HCT116 (cell line): ENCODE data around the gene CPNE5. TPM values are rescaled to one million over a fixed set of nuclear protein-coding genes. Genes with fewer than 3 reads are reported as not detected.

Experiments used
- ATAC-seq: fragments of 200-7000 bp; cut with Tn5 transposase; 2 replicates; pipeline ENCODE4 v1.9.1; 2020; ENCODE audit warnings: mild to moderate bottlenecking, moderate library complexity
- BruUV-seq: library from RNA; stranded (reverse); fragments of 400-500 nt; replicated peaks from 2 replicates; lab custom pipeline; 2021; lab: Mats Ljungman, UMichigan
- CTCF ChIA-PET: fragments of 300-600 bp; sonication (Branson Sonifier 250); formaldehyde crosslinking; loops from one replicate; lab custom pipeline; 2021; ENCODE audit warnings: antibody characterized with exemption; lab: Charles Lee
- POLR2A ChIA-PET: fragments of 300-600, 350-600 bp; sonication (Branson Sonifier 250); formaldehyde crosslinking; loops from one replicate; lab custom pipeline; 2021; ENCODE audit warnings: antibody characterized with exemption; lab: Charles Lee
- RAD21 ChIA-PET, 2 experiments: fragments of 300-600 bp; sonication (Branson Sonifier 250); formaldehyde crosslinking; loops; one replicate each; lab custom pipeline; 2023; ENCODE audit warnings: low total read pairs in 2 of 2; ENCODE audit not compliant: uncharacterized antibody in 2 of 2, unreplicated experiment in 2 of 2, low non-redundant PET in 1 of 2; lab: Charles Lee
- DNase-seq: peaks from one replicate; pipeline ENCODE4 v3.0.0-alpha.2; 2010; ENCODE audit warnings: low read depth, low spot score
- H2AFZ ChIP-seq: fragments of 200-600 bp; shearing (Covaris generic), sonication (generic); 2 replicates; pipeline ENCODE4 v1.6.1; 2017; ENCODE audit warnings: low read depth, mixed run types, mixed read lengths, antibody characterized with exemption, low read length; ENCODE audit not compliant: poor library complexity, severe bottlenecking
- H3K27ac ChIP-seq: 2 replicates; pipeline ENCODE4 v1.5.1; 2012; ENCODE audit warnings: low read depth, low read length
- H3K27me3 ChIP-seq: fragments of 200-600 bp; sonication (generic); 2 replicates; pipeline ENCODE4 v1.6.1; 2016; ENCODE audit warnings: mixed run types, low read length, mixed read lengths; ENCODE audit not compliant: insufficient read depth
- H3K36me3 ChIP-seq, 2 experiments: fragments of 200-500 bp in 1 of 2; fragments of 200-600 bp in 1 of 2; sonication (Bioruptor generic) in 1 of 2; sonication (generic) in 1 of 2; 2 replicates each; pipeline versions ENCODE4 v1.5.1 to v1.6.1; 2014 to 2016; ENCODE audit warnings: low read length in 2 of 2, inconsistent platforms in 1 of 2, mixed read lengths in 1 of 2, mixed run types in 1 of 2; ENCODE audit not compliant: insufficient read depth in 2 of 2, control insufficient read depth in 1 of 2
- H3K4me1 ChIP-seq, 2 experiments: fragments of 200-600 bp in 1 of 2; sonication (generic) in 1 of 2; 2 replicates each; pipeline versions ENCODE4 v1.5.1 to v1.6.1; 2012 to 2017; ENCODE audit warnings: low read length in 2 of 2, inconsistent platforms in 1 of 2, mild to moderate bottlenecking in 1 of 2, mixed read lengths in 1 of 2, mixed run types in 1 of 2, moderate library complexity in 1 of 2; ENCODE audit not compliant: insufficient read depth in 2 of 2, control insufficient read depth in 1 of 2
- H3K4me2 ChIP-seq: fragments of 200-600 bp; sonication (generic); 2 replicates; pipeline ENCODE4 v1.6.1; 2017; ENCODE audit warnings: mixed run types, low read length, mixed read lengths
- H3K4me3 ChIP-seq, 2 experiments: fragments of 200-600 bp in 1 of 2; sonication (generic) in 1 of 2; replicated peaks in 1 of 2; 2 replicates each; pipeline ENCODE4 v1.5.1; 2011 to 2016; ENCODE audit warnings: low read length in 2 of 2, control low read depth in 1 of 2, low read depth in 1 of 2, mild to moderate bottlenecking in 1 of 2, mixed read lengths in 1 of 2, mixed run types in 1 of 2
- H3K79me2 ChIP-seq: fragments of 200-600 bp; sonication (generic); 2 replicates; pipeline ENCODE4 v1.6.1; 2017; ENCODE audit warnings: mild to moderate bottlenecking, mixed run types, low read length, moderate library complexity, mixed read lengths; ENCODE audit not compliant: insufficient read depth
- H3K9ac ChIP-seq: fragments of 200-600 bp; sonication (generic); 2 replicates; pipeline ENCODE4 v1.6.1; 2016; ENCODE audit warnings: low read length, mixed read lengths
- H3K9me2 ChIP-seq: fragments of 200-600 bp; sonication (generic), shearing (Covaris generic); 2 replicates; pipeline ENCODE4 v1.6.1; 2017; ENCODE audit warnings: mixed run types, mild to moderate bottlenecking, moderate library complexity; ENCODE audit not compliant: insufficient read depth
- H3K9me3 ChIP-seq, 2 experiments: fragments of 200-500 bp in 1 of 2; fragments of 200-600 bp in 1 of 2; sonication (Bioruptor generic) in 1 of 2; sonication (generic) in 1 of 2; 2 replicates each; pipeline ENCODE4 v1.6.1; 2014 to 2017; ENCODE audit warnings: low read length in 2 of 2, mixed read lengths in 2 of 2, inconsistent platforms in 1 of 2, low read depth in 1 of 2, mild to moderate bottlenecking in 1 of 2, mixed run types in 1 of 2, moderate library complexity in 1 of 2; ENCODE audit not compliant: control insufficient read depth in 1 of 2, insufficient read depth in 1 of 2
- H4K20me1 ChIP-seq: fragments of 200-600 bp; sonication (generic), shearing (Covaris generic); 2 replicates; pipeline ENCODE4 v1.6.1; 2017; ENCODE audit warnings: mixed run types, mild to moderate bottlenecking, moderate library complexity; ENCODE audit not compliant: insufficient read depth
- CEBPB ChIP-seq: IDR thresholded peaks from 2 replicates; pipeline ENCODE4 v1.6.1; 2012; ENCODE audit warnings: low read depth
- CTCF ChIP-seq, 3 experiments: fragments of 200-600 bp in 1 of 3; sonication (generic) in 1 of 3; IDR thresholded peaks in 2 of 3; conservative IDR thresholded peaks in 1 of 3; 2 replicates each; pipeline ENCODE4 v1.5.1; 2012 to 2017; ENCODE audit warnings: low read depth in 2 of 3, low read length in 2 of 3, antibody characterized with exemption in 1 of 3, borderline replicate concordance in 1 of 3, control low read depth in 1 of 3, mild to moderate bottlenecking in 1 of 3, mixed read lengths in 1 of 3, mixed run types in 1 of 3, moderate library complexity in 1 of 3; ENCODE audit not compliant: insufficient read depth in 1 of 3
- EZH2phosphoT487 ChIP-seq: fragments of 200-600 bp; IDR thresholded peaks from 2 replicates; pipeline ENCODE4 v1.6.1; 2018; ENCODE audit warnings: antibody characterized with exemption, borderline replicate concordance
- JUND ChIP-seq: IDR thresholded peaks from 2 replicates; pipeline ENCODE4 v1.6.1; 2012
- POLR2AphosphoS5 ChIP-seq: IDR thresholded peaks from 2 replicates; pipeline ENCODE4 v1.6.1; 2011; ENCODE audit warnings: mild to moderate bottlenecking, low read depth, low read length, moderate library complexity
- SIN3A ChIP-seq: IDR thresholded peaks from 2 replicates; pipeline ENCODE4 v1.6.1; 2012; ENCODE audit warnings: low read depth
- SRF ChIP-seq: IDR thresholded peaks from 2 replicates; pipeline ENCODE4 v1.6.1; 2012; ENCODE audit warnings: low read depth
- TCF7L2 ChIP-seq: IDR thresholded peaks from 2 replicates; pipeline ENCODE4 v1.7.0; 2011; ENCODE audit warnings: borderline replicate concordance, inconsistent platforms; ENCODE audit not compliant: insufficient read depth, insufficient read length; ENCODE audit errors: extremely low read depth
- ZFX ChIP-seq: fragments of 450-650 bp; IDR thresholded peaks from 2 replicates; pipeline ENCODE4 v1.6.1; 2017
- intact Hi-C: fragments of 100-400 bp; cut with micrococcal nuclease; formaldehyde crosslinking; loops from 2 replicates; pipeline ENCODE4 v1.10.0; 2022
- total RNA-seq: library from RNA; stranded (reverse); gene quantifications from one replicate; pipeline ENCODE4 v1.2.1, GENCODE V29; 2021; ENCODE audit not compliant: unreplicated experiment
- TF ChIP-seq, protein P1 (sequence below): IDR thresholded peaks from 2 replicates; pipeline ENCODE4 v1.6.1; 2012

The CPNE5 gene
- total RNA-seq, 1 experiment from 2014 or later, result not detected

DNA sequence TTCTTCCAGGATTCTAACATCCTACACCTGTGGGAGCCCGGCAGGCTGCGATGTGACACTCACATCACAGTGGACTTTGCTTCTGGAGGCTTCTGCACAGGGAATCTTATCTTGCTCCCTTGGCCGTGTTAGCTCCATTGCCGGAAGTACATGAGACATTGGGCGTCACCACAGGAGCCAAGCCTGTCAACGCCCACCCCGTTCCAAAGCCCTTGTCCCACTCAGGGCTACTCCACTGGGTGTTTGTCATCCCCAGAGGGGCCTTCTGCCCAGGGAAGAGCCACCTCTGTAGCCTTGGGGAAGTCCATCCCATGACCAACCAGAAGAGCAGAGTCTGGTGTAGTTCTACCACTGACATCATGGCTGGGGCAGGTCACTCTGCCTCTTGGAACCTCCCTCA, 139.9 kb downstream of the CPNE5 start:
- Histone ChIP-seq H3K4me1 (peaks cover 0 to 8% of the 10 kb centered on the region in 2 experiments; a peak in 2 of 4 replicates), H3K9me3 (no peaks in the 10 kb centered on the region), H3K4me3 (no peak overlapping the region), H3K27me3 (no peaks in the 10 kb centered on the region), H3K27ac (no peak overlapping the region), H4K20me1 (no peaks in the 10 kb centered on the region), H2AFZ (no peak overlapping the region), H3K36me3 (no peaks in the 10 kb centered on the region), H3K9me2 (no peaks in the 10 kb centered on the region), H3K4me2 (no peak overlapping the region), H3K79me2 (no peaks in the 10 kb centered on the region), H3K9ac (no peak overlapping the region)
- RAD21 ChIA-PET, result no interaction called here
- ATAC-seq (no peak), DNase-seq (no peak)
- BruUV-seq, result no TSS peak
- POLR2A ChIA-PET, result interaction anchor here (1.5 kb wide), 1 partner anchor 12 kb away, joined by 3 read pairs; no protein-coding TSS in a partner anchor
- TF ChIP-seq TCF7L2 (no peak), POLR2AphosphoS5 (no peak), JUND (no peak), CEBPB (no peak), CTCF (IDR thresholded peaks at IDR 0.05 in 2 of 3, conservative IDR thresholded peaks at IDR 0.05 in 1 of 3; ENCODE audit: borderline replicate concordance in 1 of 3, insufficient read depth in 1 of 3, low read depth in 2 of 3, low read length in 2 of 3) (no peak), ZFX (no peak), SRF (no peak), SIN3A (no peak), EZH2phosphoT487 (no peak)
- TF ChIP-seq, protein P1, sequence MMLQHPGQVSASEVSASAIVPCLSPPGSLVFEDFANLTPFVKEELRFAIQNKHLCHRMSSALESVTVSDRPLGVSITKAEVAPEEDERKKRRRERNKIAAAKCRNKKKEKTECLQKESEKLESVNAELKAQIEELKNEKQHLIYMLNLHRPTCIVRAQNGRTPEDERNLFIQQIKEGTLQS, result no peak
- CTCF ChIA-PET, result no interaction called here
- intact Hi-C loops, result no loop called here
